ENCODE measurements around the gene CEP131.
A peak's percentile ranks its signal among the peaks of the same experiment; 100 is the strongest.

The CEP131 gene

GRCh38 chr17:81222906-81223761, at the start of gene CEP131:
CEP131 (minus strand) TSS chr17:81222965; CDS start chr17:81220056, 2,909 bp downstream.
- peak; percentile 100 for DNase-seq (ENCODE audit: low spot score)

DNA sequence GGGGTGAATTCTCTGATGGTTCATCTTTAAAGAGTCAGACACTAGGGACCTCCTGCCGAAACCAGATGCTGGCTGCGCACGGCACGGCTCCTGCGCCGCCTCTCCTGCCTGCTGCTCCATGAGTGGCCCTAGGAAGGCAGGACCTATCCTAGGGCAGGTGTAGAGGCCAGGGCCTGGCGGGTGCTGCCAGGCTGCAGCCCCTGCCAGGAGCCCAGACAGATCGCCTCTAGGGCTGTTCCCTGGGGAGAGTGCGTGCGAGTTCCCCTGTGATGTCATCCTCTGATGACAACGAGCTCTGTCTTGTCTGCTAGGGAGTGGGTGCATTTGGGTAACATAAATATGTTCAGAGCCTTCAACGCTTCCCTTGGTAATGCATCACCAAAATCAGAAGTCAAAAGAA, 48.5 kb upstream of the CEP131 start:
- DNase-seq (ENCODE audit: low spot score): no peak

DNA sequence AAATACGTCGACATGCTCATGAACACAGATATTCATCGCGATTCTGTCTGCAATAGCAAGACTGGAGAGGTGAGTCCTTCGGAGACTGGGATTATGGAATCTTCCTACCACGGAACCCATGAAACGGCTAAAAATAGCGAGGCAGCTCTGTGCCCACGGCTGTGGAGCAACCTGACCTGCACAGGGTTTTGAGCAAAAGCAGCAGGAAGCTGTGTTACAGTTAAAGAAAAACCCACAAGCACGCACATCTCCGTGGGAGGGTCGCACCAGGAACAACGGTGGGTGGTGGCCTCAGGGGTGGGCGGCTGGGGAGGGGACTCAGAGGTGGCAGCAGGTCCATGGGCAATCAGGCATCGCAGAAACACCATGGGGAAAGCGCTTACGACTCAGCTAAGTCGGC, 47.5 kb upstream of the CEP131 start:
- DNase-seq (ENCODE audit: low spot score): no peak

GRCh38 chr17:81267390-81268067, 44.8 kb upstream of the CEP131 start:
- DNase-seq (ENCODE audit: low spot score): no peak

- DNase-seq (ENCODE audit: low spot score): no peak
Measured at GRCh38 chr17:81265576-81265975, 42.8 kb upstream of the CEP131 start.

DNA sequence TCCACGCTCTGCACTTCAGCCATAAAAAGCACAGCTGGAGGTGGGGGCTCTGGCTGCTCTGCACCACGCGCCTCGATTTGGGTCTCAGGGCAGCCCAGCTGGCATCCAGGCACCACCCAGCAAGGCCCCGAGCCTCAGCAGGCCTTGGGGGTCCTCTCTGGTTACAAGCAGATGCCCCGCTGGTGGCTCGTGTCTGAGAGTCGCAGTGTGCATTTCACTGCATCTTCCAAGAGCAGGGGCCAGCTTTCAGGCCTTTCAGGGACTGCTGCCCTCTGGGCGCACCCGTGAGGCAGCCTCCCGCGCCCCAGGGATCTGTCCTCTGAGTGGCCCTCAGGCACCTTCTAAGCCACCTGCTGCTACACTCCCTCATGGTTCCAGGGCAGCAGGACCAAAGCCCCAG, 41.9 kb upstream of the CEP131 start:
- DNase-seq (ENCODE audit: low spot score): no peak

DNA sequence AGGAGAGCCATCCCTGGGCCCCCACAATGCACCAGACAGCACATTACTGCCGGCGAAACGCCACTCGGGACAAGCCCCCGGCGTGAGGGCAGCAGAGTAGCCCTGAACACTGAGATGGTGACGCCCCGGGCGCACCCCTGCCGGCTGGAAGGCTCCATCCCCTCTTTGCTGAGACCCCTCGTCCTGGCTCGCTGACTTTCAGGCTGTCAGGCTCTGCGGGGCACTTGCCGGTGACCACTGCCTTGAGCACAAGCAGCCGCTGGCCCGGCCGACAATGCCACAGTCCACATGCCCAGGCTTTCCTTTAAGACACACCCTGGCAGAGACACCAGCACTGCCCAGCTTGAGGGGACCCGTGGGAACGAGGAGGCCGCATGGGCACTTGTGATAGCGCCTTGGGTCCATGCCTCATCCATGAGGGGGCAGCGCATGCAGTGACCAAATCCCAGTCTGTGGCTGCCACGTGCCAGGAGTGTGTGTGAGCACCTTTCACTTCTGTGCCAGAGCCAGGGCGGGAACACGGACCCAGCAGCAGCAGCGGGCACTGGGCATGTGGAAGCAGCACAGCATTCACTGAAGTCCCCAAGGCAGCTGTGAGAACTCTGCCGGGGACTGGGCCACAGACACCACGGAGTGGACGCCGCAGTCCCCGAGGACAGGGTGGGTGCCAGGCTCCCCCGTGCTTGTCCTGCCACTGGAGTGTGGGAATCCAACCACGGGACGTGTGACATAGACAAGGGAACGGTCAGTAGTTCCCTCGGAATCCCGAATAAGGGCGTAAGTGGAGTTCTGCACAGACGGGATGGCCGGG, 40.8 kb upstream of the CEP131 start:
- no peak for DNase-seq (ENCODE audit: low spot score)

- DNase-seq (ENCODE audit: low spot score): no peak
Measured at GRCh38 chr17:81261582-81262336, 39.0 kb upstream of the CEP131 start.

DNA sequence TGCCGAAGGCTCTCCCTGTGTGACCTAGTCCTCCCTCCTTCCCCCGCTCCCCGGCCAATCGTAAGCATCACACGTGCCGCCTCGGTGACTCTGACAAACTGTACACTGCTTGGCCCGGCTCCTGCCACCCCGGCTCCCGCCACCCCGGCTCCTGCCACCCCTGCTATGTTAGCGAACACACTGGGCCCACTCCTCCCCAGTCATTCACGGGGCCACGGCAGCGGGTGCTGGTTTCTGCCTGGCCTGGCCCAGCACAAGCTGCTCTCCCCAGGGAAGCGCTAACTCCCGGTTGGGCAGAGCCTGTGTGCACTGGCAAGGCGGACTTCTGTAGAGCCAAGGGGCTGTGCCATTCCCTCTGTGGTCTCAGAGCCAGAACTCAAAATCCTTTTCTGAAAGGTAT, 38.3 kb upstream of the CEP131 start:
- no peak for DNase-seq (ENCODE audit: low spot score)

DNA sequence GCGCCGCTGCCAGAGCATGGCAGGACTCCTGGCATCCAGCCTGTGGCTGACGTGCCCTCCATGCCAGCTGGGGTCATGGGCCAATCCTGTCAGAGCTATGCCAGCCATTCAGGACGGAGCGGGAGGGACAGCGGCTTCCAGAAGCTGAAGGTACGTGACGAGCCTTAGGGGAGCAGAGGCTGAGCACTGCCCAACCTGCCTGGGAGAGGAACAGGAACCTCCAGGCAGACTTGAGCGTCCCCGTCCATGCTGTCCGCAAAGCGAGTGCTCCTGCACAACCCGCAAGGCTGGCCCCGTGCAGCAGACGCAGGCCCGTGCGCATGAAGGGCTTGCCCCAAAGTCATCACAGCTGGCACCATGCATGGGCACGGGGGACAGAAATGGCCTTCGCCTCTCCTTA, 37.9 kb upstream of the CEP131 start:
- DNase-seq (ENCODE audit: low spot score): no peak

- DNase-seq (ENCODE audit: low spot score): no peak
Measured at GRCh38 chr17:81260171-81260570, 37.4 kb upstream of the CEP131 start.

GRCh38 chr17:81259058-81259605, 36.4 kb upstream of the CEP131 start:
- DNase-seq (ENCODE audit: low spot score): no peak

DNA sequence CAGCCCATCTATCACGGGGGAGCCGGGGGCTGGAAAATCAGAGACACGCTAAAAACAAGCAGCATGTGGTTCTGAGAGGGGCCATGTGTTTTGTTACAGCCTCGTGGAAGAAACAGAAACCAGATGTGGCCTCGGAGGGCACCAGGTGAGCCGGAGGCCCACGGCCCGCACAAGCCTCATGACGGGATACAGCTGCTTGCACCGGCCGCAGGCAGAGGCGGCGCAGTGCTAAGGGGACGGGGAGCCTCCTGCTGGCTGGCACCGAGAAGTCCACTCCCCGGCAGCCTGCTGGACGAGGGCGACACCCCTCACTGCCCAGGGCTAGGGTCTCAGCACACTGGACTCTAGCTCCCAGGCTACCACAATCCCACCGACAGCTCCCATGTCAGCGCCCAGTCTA, 35.5 kb upstream of the CEP131 start:
- DNase-seq (ENCODE audit: low spot score): no peak

GRCh38 chr17:81257533-81257932, 34.8 kb upstream of the CEP131 start:
- DNase-seq (ENCODE audit: low spot score): no peak

DNA sequence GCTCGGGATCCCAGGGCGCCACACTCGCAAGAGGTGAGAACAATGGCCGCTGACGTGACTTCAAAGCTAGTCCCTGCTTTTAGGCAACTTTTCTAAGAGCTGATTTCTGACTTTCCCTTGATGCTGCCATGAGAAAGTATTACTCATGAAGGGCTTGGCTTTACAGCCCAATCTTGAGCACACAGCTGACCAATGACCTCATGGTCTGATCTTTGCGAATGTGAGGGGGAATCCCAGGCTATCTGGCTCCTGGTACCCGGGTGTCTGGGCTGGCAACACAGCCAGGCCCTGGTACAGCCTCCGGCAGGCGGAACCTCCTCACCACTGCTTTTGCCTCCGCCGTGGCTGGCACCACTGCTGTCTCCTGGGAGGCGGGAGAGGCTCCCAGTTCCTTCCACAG, 33.9 kb upstream of the CEP131 start:
- DNase-seq (ENCODE audit: low spot score): no peak

GRCh38 chr17:81254955-81255717, 32.4 kb upstream of the CEP131 start:
- peak; percentile 79 for DNase-seq (ENCODE audit: low spot score)

DNA sequence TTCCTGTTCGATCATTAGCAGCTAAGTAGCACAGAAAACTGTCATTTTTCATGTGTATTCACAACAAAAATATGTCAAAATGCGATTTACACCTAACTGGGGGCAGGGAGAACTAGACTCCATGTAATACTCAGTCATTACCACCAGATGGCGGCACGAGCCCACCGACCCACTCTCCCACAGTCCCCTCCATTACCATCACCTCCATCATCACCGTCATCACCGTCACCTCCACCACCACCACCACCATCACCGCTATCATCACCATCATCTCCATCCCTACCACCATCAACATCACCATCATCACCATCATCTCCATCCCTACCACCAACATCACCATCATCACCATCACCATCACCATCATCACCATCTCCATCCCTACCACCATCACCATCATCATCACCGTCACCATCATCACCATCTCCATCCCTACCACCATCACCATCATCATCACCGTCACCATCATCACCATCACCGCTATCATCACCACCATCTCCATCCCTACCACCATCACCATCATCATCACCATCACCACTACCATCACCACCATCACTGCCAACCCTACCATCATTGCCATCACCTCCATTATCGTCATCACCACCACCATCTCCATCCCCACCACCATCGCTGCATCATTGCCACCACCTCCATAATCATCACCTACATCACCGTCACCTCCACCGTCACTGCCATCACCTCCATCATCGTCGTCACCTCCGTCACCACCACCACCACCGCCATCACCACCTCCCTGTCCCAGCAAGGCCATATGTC, 30.8 kb upstream of the CEP131 start:
- DNase-seq (ENCODE audit: low spot score): peak; percentile 84

GRCh38 chr17:81252987-81253329, 30.2 kb upstream of the CEP131 start:
- DNase-seq (ENCODE audit: low spot score): no peak

DNA sequence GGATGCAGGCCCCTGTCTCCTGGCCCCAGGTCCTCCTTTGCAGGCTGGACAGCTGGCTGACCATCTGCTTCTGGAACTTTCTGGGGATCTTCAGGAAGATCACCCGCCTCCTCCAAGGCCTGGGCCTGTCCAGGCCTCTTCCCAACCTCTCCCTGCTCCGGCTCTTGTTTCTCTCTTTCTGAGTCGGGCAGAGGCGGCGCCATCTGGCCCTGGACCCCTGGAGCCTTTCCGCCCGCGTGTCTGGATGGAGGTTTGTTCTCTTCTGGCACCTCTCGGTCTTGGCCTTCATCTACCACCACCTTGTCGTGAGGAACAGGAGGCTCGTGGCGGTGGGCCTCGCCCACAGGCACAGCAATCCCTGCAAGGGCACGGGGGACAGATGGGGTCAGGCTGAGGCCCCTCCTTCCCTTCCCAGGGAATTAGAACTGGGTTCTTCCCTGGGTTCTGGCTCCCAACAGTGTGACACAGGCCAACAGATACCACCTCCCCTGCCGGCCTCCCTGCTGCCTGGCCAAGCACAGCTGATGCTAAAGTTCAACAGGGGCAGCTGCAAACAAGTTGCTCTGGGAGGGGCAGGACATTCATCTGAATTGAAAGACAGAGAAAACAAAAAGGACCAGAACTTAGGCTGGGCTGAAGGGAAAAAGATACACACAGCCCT, 29.7 kb upstream of the CEP131 start:
- DNase-seq (ENCODE audit: low spot score): no peak

All from HuH-7 (cell line).